IMR-90 (cell line): ENCODE measurements around the gene INHA. TPM values are rescaled to one million over a fixed set of nuclear protein-coding genes. Genes with fewer than 3 reads are reported as not detected.

Experiments used
- ATAC-seq: fragments of 200-7000 bp; cut with Tn5 transposase; 2 replicates; pipeline ENCODE4 v1.9.1; 2020; ENCODE audit warnings: low read depth, mild to moderate bottlenecking, moderate library complexity
- BruUV-seq: library from RNA; stranded (reverse); fragments of 400-500 nt; replicated peaks from 2 replicates; lab custom pipeline; 2021; lab: Mats Ljungman, UMichigan
- CTCF ChIA-PET: fragments of 300-600 bp; formaldehyde crosslinking; extraction: SDS; loops from one replicate; lab custom pipeline; 2021; ENCODE audit warnings: antibody characterized with exemption; lab: Yijun Ruan, JAX
- POLR2A ChIA-PET: fragments of 300-600 bp; sonication (Branson Sonifier 250); formaldehyde crosslinking; loops from one replicate; lab custom pipeline; 2022; ENCODE audit warnings: antibody characterized with exemption; ENCODE audit not compliant: unreplicated experiment; lab: Charles Lee
- DNase-seq: peaks from one replicate; pipeline ENCODE4 v3.0.0; 2013
- H2AFZ ChIP-seq: replicated peaks from 2 replicates; pipeline ENCODE3; 2013; ENCODE audit warnings: low read length, mild to moderate bottlenecking; ENCODE audit not compliant: poor library complexity
- H2AK5ac ChIP-seq: 2 replicates; pipeline ENCODE4 v1.6.1; 2013; ENCODE audit warnings: low read depth, low read length, inconsistent platforms
- H2AK9ac ChIP-seq: replicated peaks from 2 replicates; pipeline ENCODE3; 2013; ENCODE audit warnings: mild to moderate bottlenecking, low read depth, low read length, moderate library complexity; ENCODE audit not compliant: poor library complexity
- H2BK120ac ChIP-seq: 2 replicates; pipeline ENCODE4 v1.6.1; 2013; ENCODE audit warnings: low read depth, low read length, inconsistent platforms
- H2BK15ac ChIP-seq: 3 replicates; pipeline ENCODE4 v1.6.1; 2013; ENCODE audit warnings: low read depth, low read length, inconsistent platforms
- H2BK20ac ChIP-seq: 2 replicates; pipeline ENCODE4 v1.6.1; 2013; ENCODE audit warnings: low read depth, mild to moderate bottlenecking, inconsistent platforms, low read length, moderate library complexity
- H2BK5ac ChIP-seq: 2 replicates; pipeline ENCODE4 v1.6.1; 2013; ENCODE audit warnings: mild to moderate bottlenecking, low read depth, low read length, inconsistent platforms; ENCODE audit not compliant: poor library complexity, severe bottlenecking
- H3K14ac ChIP-seq: replicated peaks from 2 replicates; pipeline ENCODE4 v1.6.1; 2013; ENCODE audit warnings: low read depth, low read length, inconsistent platforms
- H3K18ac ChIP-seq: 2 replicates; pipeline ENCODE4 v1.6.1; 2013; ENCODE audit warnings: low read depth, low read length, control low read depth
- H3K23ac ChIP-seq: 2 replicates; pipeline ENCODE4 v1.6.1; 2013; ENCODE audit warnings: low read depth, low read length, inconsistent platforms
- H3K27ac ChIP-seq: 2 replicates; pipeline ENCODE4 v1.5.1; 2013; ENCODE audit warnings: mild to moderate bottlenecking, control low read depth, low read length; ENCODE audit not compliant: insufficient read depth
- H3K27me3 ChIP-seq: 2 replicates; pipeline ENCODE4 v1.6.1; 2013; ENCODE audit warnings: low read length; ENCODE audit not compliant: control insufficient read depth, insufficient read depth
- H3K36me3 ChIP-seq: 2 replicates; pipeline ENCODE4 v1.6.1; 2013; ENCODE audit warnings: low read length, mixed read lengths; ENCODE audit not compliant: control insufficient read depth, insufficient read depth
- H3K4ac ChIP-seq: 2 replicates; pipeline ENCODE4 v1.6.1; 2013; ENCODE audit warnings: low read depth, low read length, inconsistent platforms
- H3K4me1 ChIP-seq: 2 replicates; pipeline ENCODE4 v1.6.1; 2013; ENCODE audit warnings: low read length, mixed read lengths; ENCODE audit not compliant: control insufficient read depth, insufficient read depth
- H3K4me2 ChIP-seq: 2 replicates; pipeline ENCODE4 v1.6.1; 2013; ENCODE audit warnings: low read depth, mild to moderate bottlenecking, control low read depth, low read length, moderate library complexity
- H3K4me3 ChIP-seq: 2 replicates; pipeline ENCODE4 v1.5.1; 2013; ENCODE audit warnings: low read depth, mild to moderate bottlenecking, control low read depth, low read length, moderate library complexity; ENCODE audit not compliant: insufficient read depth
- H3K56ac ChIP-seq: 2 replicates; pipeline ENCODE4 v1.6.1; 2013; ENCODE audit warnings: low read length, inconsistent platforms; ENCODE audit not compliant: insufficient read depth; ENCODE audit errors: extremely low read depth
- H3K79me1 ChIP-seq, 2 experiments: 2 replicates each; pipeline ENCODE4 v1.6.1; 2013; ENCODE audit warnings: low read length in 2 of 2, inconsistent platforms in 1 of 2, low read depth in 1 of 2
- H3K9ac ChIP-seq: 2 replicates; pipeline ENCODE4 v1.6.1; 2013; ENCODE audit warnings: low read depth, low read length, control low read depth
- H3K9me1 ChIP-seq: 2 replicates; pipeline ENCODE4 v1.6.1; 2013; ENCODE audit warnings: low read length, inconsistent platforms; ENCODE audit not compliant: insufficient read depth
- H3K9me3 ChIP-seq: 2 replicates; pipeline ENCODE4 v1.6.1; 2013; ENCODE audit warnings: low read length; ENCODE audit not compliant: control insufficient read depth, insufficient read depth
- H4K20me1 ChIP-seq: 2 replicates; pipeline ENCODE4 v1.6.1; 2013; ENCODE audit warnings: low read length, inconsistent platforms; ENCODE audit not compliant: insufficient read depth
- H4K5ac ChIP-seq: 2 replicates; pipeline ENCODE4 v1.6.1; 2013; ENCODE audit warnings: mild to moderate bottlenecking, low read depth, low read length, control low read depth
- H4K8ac ChIP-seq, 2 experiments: 2 replicates each; pipeline ENCODE4 v1.6.1; 2013; ENCODE audit warnings: low read depth in 2 of 2, low read length in 2 of 2, control low read depth in 1 of 2, inconsistent platforms in 1 of 2
- H4K91ac ChIP-seq: 2 replicates; pipeline ENCODE4 v1.6.1; 2013; ENCODE audit warnings: low read depth, low read length, inconsistent platforms; ENCODE audit not compliant: insufficient read depth
- BHLHE40 ChIP-seq: fragments of 150-350 bp; IDR thresholded peaks from 2 replicates; pipeline ENCODE4 v1.6.1; 2016; ENCODE audit warnings: mild to moderate bottlenecking, low read depth, low read length
- CEBPB ChIP-seq: IDR thresholded peaks from 2 replicates; pipeline ENCODE4 v1.6.1; 2012; ENCODE audit warnings: low read depth, low read length, improper control_type of control experiment
- CHD1 ChIP-seq: IDR thresholded peaks from 2 replicates; pipeline ENCODE4 v1.6.1; 2012; ENCODE audit warnings: low read depth, low read length, improper control_type of control experiment
- FOS ChIP-seq: fragments of 150-350 bp; IDR thresholded peaks from 2 replicates; pipeline ENCODE4 v1.6.1; 2016; ENCODE audit warnings: low read depth, low read length
- MAFK ChIP-seq: IDR thresholded peaks from 2 replicates; pipeline ENCODE4 v1.6.1; 2012; ENCODE audit warnings: low read depth, low read length, improper control_type of control experiment
- MAZ ChIP-seq: IDR thresholded peaks from 2 replicates; pipeline ENCODE4 v1.6.1; 2012; ENCODE audit warnings: low read depth, mild to moderate bottlenecking, low read length, improper control_type of control experiment, moderate library complexity, borderline replicate concordance
- MXI1 ChIP-seq: IDR thresholded peaks from 2 replicates; pipeline ENCODE4 v1.6.1; 2012; ENCODE audit warnings: low read depth, mild to moderate bottlenecking, low read length, moderate library complexity, borderline replicate concordance
- NFE2L2 ChIP-seq: fragments of 150-350 bp; IDR thresholded peaks from 2 replicates; pipeline ENCODE4 v1.6.1; 2016; ENCODE audit warnings: low read depth, mild to moderate bottlenecking, low read length
- POLR2A ChIP-seq: IDR thresholded peaks from 2 replicates; pipeline ENCODE4 v1.6.1; 2012; ENCODE audit warnings: mild to moderate bottlenecking, low read depth, low read length
- RCOR1 ChIP-seq: IDR thresholded peaks from 2 replicates; pipeline ENCODE4 v1.6.1; 2012; ENCODE audit warnings: mild to moderate bottlenecking, low read length, improper control_type of control experiment; ENCODE audit not compliant: insufficient replicate concordance
- RFX5 ChIP-seq: IDR thresholded peaks from 2 replicates; pipeline ENCODE4 v1.8.0; 2012; ENCODE audit warnings: low read depth, mild to moderate bottlenecking, low read length, moderate library complexity
- SMC3 ChIP-seq: fragments of 150-350 bp; IDR thresholded peaks from 2 replicates; pipeline ENCODE4 v1.6.1; 2016; ENCODE audit warnings: low read depth, mild to moderate bottlenecking, antibody characterized with exemption, low read length, moderate library complexity
- USF2 ChIP-seq: fragments of 150-350 bp; IDR thresholded peaks from 2 replicates; pipeline ENCODE4 v1.6.1; 2017; ENCODE audit warnings: mild to moderate bottlenecking, antibody characterized with exemption, low read length, low read depth
- WGBS, 2 experiments: methylation state at CpG; one replicate each; pipeline versions ENCODE4 v1.1.5 to v1.1.7; 2013; ENCODE audit warnings: missing lambda C conversion rate in 2 of 2; ENCODE audit not compliant: insufficient read length in 1 of 2; ENCODE audit errors: extremely low coverage in 2 of 2; 5-methylcytosine and 5-hydroxymethylcytosine counted together
- dilution Hi-C: fragments of 300-500 bp; cut with HindIII; formaldehyde crosslinking; loops from one replicate; pipeline ENCODE4 v1.14.3; 2018; ENCODE audit warnings: low sequenced_read_pairs; ENCODE audit not compliant: unreplicated experiment
- in situ Hi-C: fragments of 300-500 bp; cut with MboI; formaldehyde crosslinking; loops from 3 replicates; pipeline ENCODE4 v1.14.3; 2019; ENCODE audit warnings: low sequenced_read_pairs, inconsistent platforms, mixed read lengths
- intact Hi-C: fragments of 100-400 bp; cut with micrococcal nuclease; formaldehyde crosslinking; loops from 2 replicates; pipeline ENCODE4 v1.10.0; 2022
- polyA plus RNA-seq, 3 experiments: library from polyadenylated mRNA; depleted of rRNA; stranded (reverse); fragments of >200 nt; gene quantifications; 2 replicates each; pipeline ENCODE4 v1.2.3, GENCODE V29; 2012; ENCODE audit warnings: low replicate concordance in 1 of 3
- total RNA-seq: library from RNA; depleted of rRNA; stranded (reverse); fragments of >200 nt; gene quantifications from 2 replicates; pipeline ENCODE4 v1.2.3, GENCODE V29; 2012
- TF ChIP-seq, protein P1 (sequence below): fragments of 150-350 bp; IDR thresholded peaks from 2 replicates; pipeline ENCODE4 v1.6.1; 2016; ENCODE audit warnings: low read depth, mild to moderate bottlenecking, low read length, moderate library complexity, borderline replicate concordance
- TF ChIP-seq, protein P2 (sequence below): conservative IDR thresholded peaks from 2 replicates; pipeline ENCODE4 v1.5.1; 2012; ENCODE audit warnings: mild to moderate bottlenecking, low read depth, low read length, improper control_type of control experiment

INHA gene
- total and polyA plus RNA-seq, 2 of the 4 experiments (the other 2 are of a cell fraction): 0.96 TPM; not detected in 1

GRCh38 chr2:219591091-219591490, 19.0 kb downstream of the INHA start:
- no peak overlapping the region for H2BK5ac ChIP-seq
- H4K8ac ChIP-seq: no peak overlapping the region
- H3K9me3 ChIP-seq: no peaks in the 10 kb centered on the region
- BruUV-seq: no TSS peak
- POLR2A ChIA-PET: no interaction called here
- H3K56ac ChIP-seq: no peak overlapping the region
- H4K91ac ChIP-seq: no peak overlapping the region
- H3K14ac ChIP-seq: no peak overlapping the region
- no peaks in the 10 kb centered on the region for H3K79me1 ChIP-seq
- no peaks in the 10 kb centered on the region for H3K36me3 ChIP-seq
- CTCF ChIA-PET: no interaction called here
- no peak overlapping the region for H2BK120ac ChIP-seq
- H3K23ac ChIP-seq: no peak overlapping the region
- peaks cover 10% of the 10 kb centered on the region for H3K27me3 ChIP-seq
- no peaks in the 10 kb centered on the region for H4K20me1 ChIP-seq
- no peak overlapping the region for H3K4me3 ChIP-seq
- no peak overlapping the region for H2AFZ ChIP-seq
- H3K18ac ChIP-seq: no peak overlapping the region
- no CpG with 5 or more reads among the region's 4 CpGs for WGBS, 2 experiments
- no peak overlapping the region for H3K9ac ChIP-seq
- no peak overlapping the region for H2AK5ac ChIP-seq
- in situ Hi-C loops (no loop called here), intact Hi-C loops (no loop called here), dilution Hi-C loops (no loop called here)
- H2AK9ac ChIP-seq: no peak overlapping the region
- no peak overlapping the region for H2BK20ac ChIP-seq
- TF ChIP-seq, protein P1, sequence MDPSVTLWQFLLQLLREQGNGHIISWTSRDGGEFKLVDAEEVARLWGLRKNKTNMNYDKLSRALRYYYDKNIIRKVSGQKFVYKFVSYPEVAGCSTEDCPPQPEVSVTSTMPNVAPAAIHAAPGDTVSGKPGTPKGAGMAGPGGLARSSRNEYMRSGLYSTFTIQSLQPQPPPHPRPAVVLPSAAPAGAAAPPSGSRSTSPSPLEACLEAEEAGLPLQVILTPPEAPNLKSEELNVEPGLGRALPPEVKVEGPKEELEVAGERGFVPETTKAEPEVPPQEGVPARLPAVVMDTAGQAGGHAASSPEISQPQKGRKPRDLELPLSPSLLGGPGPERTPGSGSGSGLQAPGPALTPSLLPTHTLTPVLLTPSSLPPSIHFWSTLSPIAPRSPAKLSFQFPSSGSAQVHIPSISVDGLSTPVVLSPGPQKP: no peak
- TF ChIP-seq SMC3 (no peak), RCOR1 (no peak), BHLHE40 (no peak), MAFK (no peak), MXI1 (no peak), FOS (no peak), NFE2L2 (no peak), CHD1 (no peak), USF2 (no peak), MAZ (no peak), CEBPB (no peak), RFX5 (no peak), POLR2A (no peak)
- TF ChIP-seq, protein P2, sequence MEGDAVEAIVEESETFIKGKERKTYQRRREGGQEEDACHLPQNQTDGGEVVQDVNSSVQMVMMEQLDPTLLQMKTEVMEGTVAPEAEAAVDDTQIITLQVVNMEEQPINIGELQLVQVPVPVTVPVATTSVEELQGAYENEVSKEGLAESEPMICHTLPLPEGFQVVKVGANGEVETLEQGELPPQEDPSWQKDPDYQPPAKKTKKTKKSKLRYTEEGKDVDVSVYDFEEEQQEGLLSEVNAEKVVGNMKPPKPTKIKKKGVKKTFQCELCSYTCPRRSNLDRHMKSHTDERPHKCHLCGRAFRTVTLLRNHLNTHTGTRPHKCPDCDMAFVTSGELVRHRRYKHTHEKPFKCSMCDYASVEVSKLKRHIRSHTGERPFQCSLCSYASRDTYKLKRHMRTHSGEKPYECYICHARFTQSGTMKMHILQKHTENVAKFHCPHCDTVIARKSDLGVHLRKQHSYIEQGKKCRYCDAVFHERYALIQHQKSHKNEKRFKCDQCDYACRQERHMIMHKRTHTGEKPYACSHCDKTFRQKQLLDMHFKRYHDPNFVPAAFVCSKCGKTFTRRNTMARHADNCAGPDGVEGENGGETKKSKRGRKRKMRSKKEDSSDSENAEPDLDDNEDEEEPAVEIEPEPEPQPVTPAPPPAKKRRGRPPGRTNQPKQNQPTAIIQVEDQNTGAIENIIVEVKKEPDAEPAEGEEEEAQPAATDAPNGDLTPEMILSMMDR: no peak
- peaks cover 2% of the 10 kb centered on the region for H3K4me1 ChIP-seq
- no peak overlapping the region for H3K4ac ChIP-seq
- H3K27ac ChIP-seq: no peak overlapping the region
- H2BK15ac ChIP-seq: no peak overlapping the region
- DNase-seq: no peak
- no peak overlapping the region for H4K5ac ChIP-seq
- H3K9me1 ChIP-seq: no peaks in the 10 kb centered on the region
- H3K4me2 ChIP-seq: no peak overlapping the region
- no peak for ATAC-seq
